ENCODE results near the gene ATG16L1.

The ATG16L1 gene

DNA sequence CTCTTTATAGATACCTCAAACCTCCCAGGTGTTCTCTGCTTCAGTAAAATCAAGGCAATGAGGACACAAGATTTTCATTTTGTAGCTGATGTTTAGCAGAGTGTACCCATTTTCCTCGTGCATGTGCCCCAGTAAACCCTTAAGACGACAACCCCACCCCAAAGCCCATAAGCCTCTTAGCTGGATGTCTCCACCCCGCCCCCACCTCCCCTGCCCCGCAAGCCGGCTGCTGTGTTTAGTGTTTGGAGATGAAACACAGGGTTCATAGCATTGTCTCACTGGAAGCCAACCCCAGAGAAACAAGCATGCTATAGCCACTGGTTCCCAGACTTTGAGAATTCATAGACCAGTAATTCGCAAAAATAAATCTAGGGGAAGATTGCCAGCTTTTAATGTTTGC is 50.3 kb downstream of the ATG16L1 start:
- peaks cover 7 to 9% of the 10 kb centered on the region in 2 donors for H3K4me1 ChIP-seq (ENCODE audit: control insufficient read depth in 1 of 2, insufficient read depth in 2 of 2, low read length in 2 of 2)
- no peak overlapping the region for H3K9ac ChIP-seq (ENCODE audit: low read depth in 1 of 2, low read length in 2 of 2)
- no peak overlapping the region for H3K27ac ChIP-seq (ENCODE audit: low read depth, low read length)
- H3K36me3 ChIP-seq (ENCODE audit: control insufficient read depth in 1 of 2, insufficient read depth in 2 of 2, low read length in 2 of 2) = no peaks in the 10 kb centered on the region
- no peak overlapping the region for H3K4me3 ChIP-seq (ENCODE audit: low read depth in 1 of 2, low read length in 2 of 2)
- H3K27me3 ChIP-seq (ENCODE audit: control insufficient read depth in 1 of 2, insufficient read depth in 2 of 2, low read length in 2 of 2) = no peaks in the 10 kb centered on the region
- H3K9me3 ChIP-seq (ENCODE audit: control insufficient read depth in 1 of 2, low read length in 2 of 2) = no peaks in the 10 kb centered on the region

DNA sequence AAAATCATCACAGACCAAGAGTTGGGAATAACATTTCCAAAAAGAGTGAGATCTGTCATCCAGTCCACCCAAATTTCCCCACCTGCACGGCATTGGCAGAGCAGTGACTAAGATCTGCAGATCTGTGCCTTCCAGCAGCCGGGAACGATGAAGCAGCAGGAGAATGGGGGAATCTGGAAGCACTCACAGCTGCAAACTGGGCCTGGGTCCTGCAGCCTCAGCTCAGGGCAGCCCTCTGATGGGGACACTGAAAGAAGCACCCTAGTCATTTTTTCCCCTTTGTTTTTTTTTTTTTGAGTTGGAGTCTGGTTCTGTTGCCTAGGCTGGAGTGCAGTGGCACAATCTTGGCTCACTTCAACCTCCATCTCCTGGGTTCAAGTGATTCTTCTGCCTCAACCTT is 51.8 kb downstream of the ATG16L1 start:
- Histone ChIP-seq H3K9me3 (ENCODE audit: control insufficient read depth in 1 of 2, low read length in 2 of 2) (no peaks in the 10 kb centered on the region), H3K36me3 (ENCODE audit: control insufficient read depth in 1 of 2, insufficient read depth in 2 of 2, low read length in 2 of 2) (no peaks in the 10 kb centered on the region), H3K27ac (ENCODE audit: low read depth, low read length) (no peak overlapping the region), H3K27me3 (ENCODE audit: control insufficient read depth in 1 of 2, insufficient read depth in 2 of 2, low read length in 2 of 2) (no peaks in the 10 kb centered on the region), H3K9ac (ENCODE audit: low read depth in 1 of 2, low read length in 2 of 2) (no peak overlapping the region), H3K4me3 (ENCODE audit: low read depth in 1 of 2, low read length in 2 of 2) (no peak overlapping the region), H3K4me1 (ENCODE audit: control insufficient read depth in 1 of 2, insufficient read depth in 2 of 2, low read length in 2 of 2) (no peaks in the 10 kb centered on the region)

DNA sequence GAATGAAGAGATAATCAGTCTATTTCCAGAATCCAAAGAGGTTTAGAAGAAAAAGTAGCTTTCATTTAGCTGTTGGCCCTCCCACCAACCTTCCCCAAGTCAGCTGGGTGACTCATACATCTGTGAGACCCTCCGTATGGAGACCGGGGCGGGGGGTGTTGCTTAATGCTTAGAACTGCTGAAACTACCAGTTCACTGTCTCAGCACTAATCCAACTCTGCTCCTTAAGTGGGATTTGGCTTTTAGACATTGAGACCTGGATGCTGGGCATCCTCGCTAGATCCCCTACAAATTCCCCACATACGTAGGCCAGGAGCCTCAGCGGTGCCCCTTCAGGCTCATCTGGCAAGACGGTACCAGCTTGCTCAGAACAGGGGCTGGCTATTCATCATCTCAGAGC is 56.1 kb downstream of the ATG16L1 start, which contains the start of gene SAG:
Gene SAG (plus strand): TSS at position 252 of the 400 bp plus-strand sequence. CDS start 1,374 bp downstream, outside the sequence.
- Histone ChIP-seq H3K9me3 (ENCODE audit: control insufficient read depth in 1 of 2, low read length in 2 of 2) (no peaks in the 10 kb centered on the region), H3K4me1 (ENCODE audit: control insufficient read depth in 1 of 2, insufficient read depth in 2 of 2, low read length in 2 of 2) (no peaks in the 10 kb centered on the region), H3K4me3 (ENCODE audit: low read depth in 1 of 2, low read length in 2 of 2) (no peak within 1 kb of the TSS), H3K36me3 (ENCODE audit: control insufficient read depth in 1 of 2, insufficient read depth in 2 of 2, low read length in 2 of 2) (no peaks in the 10 kb centered on the region), H3K27ac (ENCODE audit: low read depth, low read length) (no peak within 1 kb of the TSS), H3K9ac (ENCODE audit: low read depth in 1 of 2, low read length in 2 of 2) (no peak within 1 kb of the TSS), H3K27me3 (ENCODE audit: control insufficient read depth in 1 of 2, insufficient read depth in 2 of 2, low read length in 2 of 2) (no peaks in the 10 kb centered on the region)

DNA sequence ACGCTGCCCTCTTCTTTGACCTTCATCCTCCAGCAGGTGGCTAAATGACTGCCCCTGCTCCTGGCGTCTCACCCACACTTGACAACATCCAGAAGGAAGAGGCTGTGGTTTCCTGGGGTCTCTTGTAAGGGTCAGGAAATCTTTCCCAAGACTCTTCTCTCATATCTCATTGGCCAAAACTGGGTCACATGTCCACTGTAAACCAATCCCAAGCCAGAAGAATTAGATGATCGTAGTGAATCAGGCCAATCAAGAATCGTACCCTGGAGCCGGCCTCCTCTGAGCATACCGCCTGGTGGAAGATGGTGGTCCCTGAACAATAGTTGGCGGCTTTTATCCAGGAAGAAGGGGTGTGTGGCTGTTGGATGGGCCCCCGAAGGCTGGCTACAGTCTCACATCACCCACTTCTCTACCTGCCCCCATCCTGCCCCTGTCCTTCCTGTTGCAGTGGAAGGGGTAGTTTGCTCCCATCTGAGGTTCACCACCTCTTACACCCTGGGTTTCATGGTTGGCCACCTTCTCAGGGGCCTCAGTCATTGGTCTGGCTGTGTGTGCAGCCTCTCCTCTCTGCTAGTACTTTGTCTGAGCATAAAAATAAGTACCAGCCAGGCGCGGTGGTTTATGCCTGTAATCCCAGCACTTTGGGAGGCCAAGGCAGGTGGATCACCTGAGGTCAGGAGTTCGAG is 59.9 kb downstream of the ATG16L1 start:
- H3K4me1 ChIP-seq (ENCODE audit: control insufficient read depth in 1 of 2, insufficient read depth in 2 of 2, low read length in 2 of 2) = no peaks in the 10 kb centered on the region
- H3K9me3 ChIP-seq (ENCODE audit: control insufficient read depth in 1 of 2, low read length in 2 of 2) = no peaks in the 10 kb centered on the region
- no peak overlapping the region for H3K4me3 ChIP-seq (ENCODE audit: low read depth in 1 of 2, low read length in 2 of 2)
- no peak overlapping the region for H3K27ac ChIP-seq (ENCODE audit: low read depth, low read length)
- no peak overlapping the region for H3K9ac ChIP-seq (ENCODE audit: low read depth in 1 of 2, low read length in 2 of 2)
- no peaks in the 10 kb centered on the region for H3K27me3 ChIP-seq (ENCODE audit: control insufficient read depth in 1 of 2, insufficient read depth in 2 of 2, low read length in 2 of 2)
- no peaks in the 10 kb centered on the region for H3K36me3 ChIP-seq (ENCODE audit: control insufficient read depth in 1 of 2, insufficient read depth in 2 of 2, low read length in 2 of 2)

DNA sequence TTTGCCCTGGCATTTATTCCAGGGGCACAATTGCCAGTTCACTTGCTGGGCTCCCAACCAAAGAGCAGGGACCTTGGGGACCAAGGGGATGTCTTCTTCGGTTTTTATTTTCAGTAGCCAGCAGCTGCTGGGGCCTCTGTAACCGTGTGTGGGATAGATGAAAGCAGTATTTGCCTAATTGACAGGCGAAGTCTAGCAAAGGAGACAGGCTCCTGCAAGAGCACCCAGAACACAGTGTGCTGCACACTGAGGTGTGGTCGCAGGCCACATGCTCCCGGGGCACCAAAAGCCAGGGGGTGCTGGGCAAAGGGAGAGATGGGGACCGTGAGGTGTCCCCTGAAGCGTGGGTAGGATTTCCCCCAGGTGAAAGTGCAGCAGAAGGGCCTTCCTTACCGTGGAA is 61.4 kb downstream of the ATG16L1 start:
- no peak overlapping the region for H3K9ac ChIP-seq (ENCODE audit: low read depth in 1 of 2, low read length in 2 of 2)
- no peaks in the 10 kb centered on the region for H3K27me3 ChIP-seq (ENCODE audit: control insufficient read depth in 1 of 2, insufficient read depth in 2 of 2, low read length in 2 of 2)
- no peak overlapping the region for H3K4me3 ChIP-seq (ENCODE audit: low read depth in 1 of 2, low read length in 2 of 2)
- no peaks in the 10 kb centered on the region for H3K9me3 ChIP-seq (ENCODE audit: control insufficient read depth in 1 of 2, low read length in 2 of 2)
- H3K4me1 ChIP-seq (ENCODE audit: control insufficient read depth in 1 of 2, insufficient read depth in 2 of 2, low read length in 2 of 2) = no peaks in the 10 kb centered on the region
- no peak overlapping the region for H3K27ac ChIP-seq (ENCODE audit: low read depth, low read length)
- H3K36me3 ChIP-seq (ENCODE audit: control insufficient read depth in 1 of 2, insufficient read depth in 2 of 2, low read length in 2 of 2) = no peaks in the 10 kb centered on the region

DNA sequence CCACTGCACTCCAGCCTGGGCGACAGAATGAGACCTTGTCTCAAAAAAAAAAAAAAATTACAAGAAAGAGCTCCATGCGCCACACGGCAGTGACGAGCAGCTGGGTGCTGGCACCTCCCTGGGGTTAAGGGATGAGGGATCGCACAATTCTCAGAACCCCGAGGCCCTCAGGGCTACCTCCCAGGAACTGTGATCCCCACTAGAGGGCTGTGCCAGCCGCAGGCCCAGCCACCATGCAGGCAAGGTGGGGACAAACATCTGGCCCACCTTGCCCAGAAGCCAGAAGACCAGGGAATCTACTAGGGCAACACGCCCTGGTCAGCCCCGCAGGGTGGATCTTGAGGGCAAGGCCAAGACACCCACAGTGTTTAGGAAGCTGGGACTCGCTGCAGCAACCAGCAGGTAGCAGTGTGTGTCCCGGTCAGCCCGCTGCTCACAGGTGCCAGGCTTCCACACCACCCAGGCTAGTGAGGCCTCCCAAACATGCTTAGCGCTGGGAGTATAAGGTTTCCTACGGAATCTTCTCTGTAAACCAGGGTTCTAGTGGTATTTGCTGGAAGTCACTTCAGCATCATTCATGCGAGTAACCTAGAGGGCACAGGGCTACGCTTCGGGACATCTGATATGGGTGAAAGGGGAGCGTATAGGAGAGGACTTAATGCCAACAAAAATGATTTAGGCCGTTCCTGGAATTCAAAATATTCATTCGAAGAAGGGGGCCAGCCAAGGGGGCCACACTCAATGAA is 62.9 kb downstream of the ATG16L1 start:
- no peaks in the 10 kb centered on the region for H3K36me3 ChIP-seq (ENCODE audit: control insufficient read depth in 1 of 2, insufficient read depth in 2 of 2, low read length in 2 of 2)
- H3K4me1 ChIP-seq (ENCODE audit: control insufficient read depth in 1 of 2, insufficient read depth in 2 of 2, low read length in 2 of 2) = no peaks in the 10 kb centered on the region
- no peaks in the 10 kb centered on the region for H3K27me3 ChIP-seq (ENCODE audit: control insufficient read depth in 1 of 2, insufficient read depth in 2 of 2, low read length in 2 of 2)
- H3K9me3 ChIP-seq (ENCODE audit: control insufficient read depth in 1 of 2, low read length in 2 of 2) = no peaks in the 10 kb centered on the region
- no peak overlapping the region for H3K9ac ChIP-seq (ENCODE audit: low read depth in 1 of 2, low read length in 2 of 2)
- H3K27ac ChIP-seq (ENCODE audit: low read depth, low read length) = no peak overlapping the region
- no peak overlapping the region for H3K4me3 ChIP-seq (ENCODE audit: low read depth in 1 of 2, low read length in 2 of 2)

DNA sequence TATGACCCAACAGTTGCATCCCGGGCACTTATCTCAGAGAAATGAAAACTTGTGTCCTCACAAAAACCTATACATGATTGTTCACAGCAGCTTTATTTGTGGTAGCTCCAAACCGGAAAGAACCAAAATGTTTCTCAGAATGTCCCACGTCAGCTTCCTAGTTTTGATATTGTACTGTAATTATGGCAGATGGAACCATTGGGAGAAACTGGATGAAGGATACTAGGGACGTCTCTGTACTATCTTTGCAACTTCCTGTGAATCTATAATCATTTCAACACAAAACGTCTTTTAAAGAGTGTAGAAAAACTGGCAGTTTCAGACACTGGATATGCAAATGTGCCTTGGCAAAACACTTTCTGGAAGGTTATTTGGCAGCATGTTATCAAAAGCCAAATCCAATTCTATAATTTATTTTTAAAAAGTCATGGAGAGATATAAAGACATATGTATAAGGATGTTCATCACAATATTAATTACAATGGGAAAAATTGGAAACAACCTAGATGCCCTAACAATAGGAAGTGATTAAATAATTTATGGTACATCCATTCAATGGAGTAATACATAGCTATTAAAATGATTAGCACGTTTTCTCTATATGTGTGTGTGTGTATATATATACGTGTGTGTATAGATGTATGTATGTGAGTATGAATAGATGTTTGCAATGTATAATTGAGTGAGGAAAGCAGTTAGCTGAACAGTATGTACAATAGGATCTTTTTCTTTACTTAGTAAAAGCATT is 65.9 kb downstream of the ATG16L1 start:
- H3K4me1 ChIP-seq (ENCODE audit: control insufficient read depth in 1 of 2, insufficient read depth in 2 of 2, low read length in 2 of 2) = no peaks in the 10 kb centered on the region
- no peaks in the 10 kb centered on the region for H3K27me3 ChIP-seq (ENCODE audit: control insufficient read depth in 1 of 2, insufficient read depth in 2 of 2, low read length in 2 of 2)
- no peaks in the 10 kb centered on the region for H3K9me3 ChIP-seq (ENCODE audit: control insufficient read depth in 1 of 2, low read length in 2 of 2)
- no peaks in the 10 kb centered on the region for H3K36me3 ChIP-seq (ENCODE audit: control insufficient read depth in 1 of 2, insufficient read depth in 2 of 2, low read length in 2 of 2)
- no peak overlapping the region for H3K9ac ChIP-seq (ENCODE audit: low read depth in 1 of 2, low read length in 2 of 2)
- no peak overlapping the region for H3K4me3 ChIP-seq (ENCODE audit: low read depth in 1 of 2, low read length in 2 of 2)
- no peak overlapping the region for H3K27ac ChIP-seq (ENCODE audit: low read depth, low read length)

DNA sequence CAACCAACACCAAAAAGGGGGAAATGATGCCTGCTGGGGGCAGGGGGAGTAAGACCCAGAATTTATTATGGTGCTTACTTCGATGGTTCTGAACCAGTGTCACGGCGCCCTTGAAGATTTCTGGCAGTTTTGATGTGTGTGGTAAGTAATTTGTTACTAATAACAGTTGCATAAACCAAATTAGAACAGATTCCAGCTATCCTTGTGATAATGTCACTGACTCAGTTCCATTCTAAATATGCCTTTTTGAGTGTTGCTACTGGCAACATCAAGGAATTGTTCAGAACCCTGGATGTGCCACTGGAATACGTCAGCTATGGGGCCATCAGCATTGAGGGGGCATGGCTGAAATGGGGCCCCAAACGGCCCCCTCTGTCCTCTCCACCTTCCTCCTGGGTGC is 67.8 kb downstream of the ATG16L1 start:
- Histone ChIP-seq H3K27me3 (ENCODE audit: control insufficient read depth in 1 of 2, insufficient read depth in 2 of 2, low read length in 2 of 2) (no peaks in the 10 kb centered on the region), H3K9me3 (ENCODE audit: control insufficient read depth in 1 of 2, low read length in 2 of 2) (no peaks in the 10 kb centered on the region), H3K4me3 (ENCODE audit: low read depth in 1 of 2, low read length in 2 of 2) (no peak overlapping the region), H3K4me1 (ENCODE audit: control insufficient read depth in 1 of 2, insufficient read depth in 2 of 2, low read length in 2 of 2) (no peaks in the 10 kb centered on the region), H3K27ac (ENCODE audit: low read depth, low read length) (no peak overlapping the region), H3K9ac (ENCODE audit: low read depth in 1 of 2, low read length in 2 of 2) (no peak overlapping the region), H3K36me3 (ENCODE audit: control insufficient read depth in 1 of 2, insufficient read depth in 2 of 2, low read length in 2 of 2) (no peaks in the 10 kb centered on the region)

DNA sequence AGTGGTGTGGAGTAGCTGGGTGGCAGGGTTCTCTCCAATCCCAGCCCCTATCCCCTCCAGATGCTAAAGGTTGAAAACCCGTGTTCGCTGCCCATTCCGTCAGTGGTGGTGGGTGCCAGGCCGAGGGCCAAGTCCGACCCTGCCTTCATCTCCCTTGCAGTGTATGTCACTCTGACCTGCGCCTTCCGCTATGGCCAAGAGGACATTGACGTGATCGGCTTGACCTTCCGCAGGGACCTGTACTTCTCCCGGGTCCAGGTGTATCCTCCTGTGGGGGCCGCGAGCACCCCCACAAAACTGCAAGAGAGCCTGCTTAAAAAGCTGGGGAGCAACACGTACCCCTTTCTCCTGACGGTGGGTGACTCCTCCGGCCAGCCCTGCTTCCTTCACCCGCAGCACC is 69.0 kb downstream of the ATG16L1 start:
- H3K4me3 ChIP-seq (ENCODE audit: low read depth in 1 of 2, low read length in 2 of 2) = no peak overlapping the region
- H3K27ac ChIP-seq (ENCODE audit: low read depth, low read length) = no peak overlapping the region
- H3K9me3 ChIP-seq (ENCODE audit: control insufficient read depth in 1 of 2, low read length in 2 of 2) = no peaks in the 10 kb centered on the region
- H3K9ac ChIP-seq (ENCODE audit: low read depth in 1 of 2, low read length in 2 of 2) = no peak overlapping the region
- no peaks in the 10 kb centered on the region for H3K36me3 ChIP-seq (ENCODE audit: control insufficient read depth in 1 of 2, insufficient read depth in 2 of 2, low read length in 2 of 2)
- no peaks in the 10 kb centered on the region for H3K4me1 ChIP-seq (ENCODE audit: control insufficient read depth in 1 of 2, insufficient read depth in 2 of 2, low read length in 2 of 2)
- H3K27me3 ChIP-seq (ENCODE audit: control insufficient read depth in 1 of 2, insufficient read depth in 2 of 2, low read length in 2 of 2) = no peaks in the 10 kb centered on the region

DNA sequence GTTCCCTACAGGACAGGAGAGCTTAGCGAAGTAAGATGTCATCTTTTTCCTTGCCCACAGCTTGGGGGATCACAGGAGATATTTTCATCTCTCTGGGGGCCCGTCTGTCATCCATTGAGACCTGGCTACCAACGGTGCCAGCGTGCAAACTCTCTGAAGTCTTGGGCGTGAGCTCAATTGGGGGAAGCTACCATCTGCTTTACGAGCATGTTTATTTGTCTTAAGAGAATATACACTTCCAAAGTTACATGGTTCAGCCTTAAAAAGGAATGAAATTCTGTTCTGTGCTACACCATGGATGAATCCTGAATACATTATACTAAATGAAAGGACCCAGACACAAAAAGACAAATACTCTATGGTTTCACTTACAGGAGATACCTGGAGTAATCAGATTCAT is 69.7 kb downstream of the ATG16L1 start:
- Histone ChIP-seq H3K9ac (ENCODE audit: low read depth in 1 of 2, low read length in 2 of 2) (no peak overlapping the region), H3K27me3 (ENCODE audit: control insufficient read depth in 1 of 2, insufficient read depth in 2 of 2, low read length in 2 of 2) (no peaks in the 10 kb centered on the region), H3K4me1 (ENCODE audit: control insufficient read depth in 1 of 2, insufficient read depth in 2 of 2, low read length in 2 of 2) (no peaks in the 10 kb centered on the region), H3K36me3 (ENCODE audit: control insufficient read depth in 1 of 2, insufficient read depth in 2 of 2, low read length in 2 of 2) (no peaks in the 10 kb centered on the region), H3K9me3 (ENCODE audit: control insufficient read depth in 1 of 2, low read length in 2 of 2) (no peaks in the 10 kb centered on the region), H3K4me3 (ENCODE audit: low read depth in 1 of 2, low read length in 2 of 2) (no peak overlapping the region), H3K27ac (ENCODE audit: low read depth, low read length) (no peak overlapping the region)

All from duodenal mucosa (tissue), 2 donors.